ENCODE results near the gene GSN. TPM values are rescaled to one million over a fixed set of nuclear protein-coding genes. Genes with fewer than 3 reads are reported as not detected.

Gene GSN
- total and polyA plus RNA-seq, 2 of the 13 experiments (the other 11 are each of a cell fraction or from before 2014, with no cell fraction given): 294 to 307 TPM

GRCh38 chr9:121278477-121279261 is 10.7 kb downstream of the GSN start:
- ChIA-PET CTCF (ENCODE audit: low intra/inter-chr PET ratio, low total read pairs) (interaction anchor here (0.8 to 2.5 kb wide), 4 partner anchors 19 to 122 kb away, joined by 3 to 20 read pairs (median 3); no protein-coding TSS in a partner anchor), POLR2A (interaction anchor here (1.0 to 2.4 kb wide), 7 partner anchors 9 to 53 kb away, joined by 3 to 29 read pairs (median 8); partner anchors contain the start of gene GSN)
- in situ Hi-C loops (cut with HindIII; ENCODE audit: extremely low pct_ligation_motif_present, low pct_unique_long_range_greater_than_20kb) (no loop called here), intact Hi-C loops (cut with micrococcal nuclease; ENCODE audit: unreplicated experiment) (loop anchor here (5.0 kb wide), 2 partner anchors 39 to 124 kb away; no protein-coding TSS in a partner anchor)
- Histone ChIP-seq H2AFZ (ENCODE audit: low read length) (no peak overlapping the region), H4K20me1 (ENCODE audit: insufficient read depth, low read length) (no peaks in the 10 kb centered on the region), H3K4me3 (replicated peaks in 1 of 3; ENCODE audit: insufficient read depth in 1 of 3, low read depth in 2 of 3, low read length in 3 of 3) (no peak overlapping the region), H3K9me3 (ENCODE audit: low read length) (no peaks in the 10 kb centered on the region), H3K27me3 (ENCODE audit: control insufficient read depth in 1 of 2, insufficient read depth in 2 of 2, low read length in 2 of 2) (no peaks in the 10 kb centered on the region; a peak in 1 of 5 replicates), H3K4me2 (ENCODE audit: low read depth, low read length) (peak overlapping the region; percentile 40), H3K4me1 (ENCODE audit: insufficient read depth, low read length) (peaks cover 58% of the 10 kb centered on the region), H3K9ac (ENCODE audit: insufficient read depth, low read depth, low read length) (no peak overlapping the region), H3K79me2 (ENCODE audit: insufficient read depth, low read length) (no peaks in the 10 kb centered on the region), H3K27ac (ENCODE audit: extremely low read length, insufficient read depth, low read length) (no peak overlapping the region), H3K36me3 (replicated peaks in 1 of 2; ENCODE audit: control insufficient read depth in 1 of 2, insufficient read depth in 2 of 2, low read length in 2 of 2) (no peaks in the 10 kb centered on the region)
- no TSS peak for BruUV-seq (replicated peaks)
- FAIRE-seq: peak; percentile 71
- WGBS (ENCODE audit: low lambda C conversion rate): 30% methylated on average over 13 of the region's 13 CpGs
- ATAC-seq: peak; percentile 63
- DNase-seq (ENCODE audit: low spot score): no peak
- TF ChIP-seq ZNF331 (CRISPR knock-in tag; IDR thresholded peaks at IDR 0.05) (0 out of 2 replicates have a peak, but pooled peaks have one; percentile 46), MLX (CRISPR knock-in tag; IDR thresholded peaks at IDR 0.05) (peak; percentile 76), ZBTB14 (CRISPR knock-in tag; IDR thresholded peaks at IDR 0.05) (peak; percentile 79), ZNF354B (CRISPR knock-in tag; IDR thresholded peaks at IDR 0.05) (no peak), TARDBP (CRISPR knock-in tag; IDR thresholded peaks at IDR 0.05) (peak; percentile 42; the same call in 1 of the 2 replicates), CBX1 (IDR thresholded peaks at IDR 0.05; ENCODE audit: low read depth) (no peak), SNRNP70 (IDR thresholded peaks at IDR 0.05; ENCODE audit: low read depth, low read length) (no peak), GPN1 (CRISPR knock-in tag; IDR thresholded peaks at IDR 0.05; ENCODE audit: borderline replicate concordance) (no peak), ZNF224 (CRISPR knock-in tag; IDR thresholded peaks at IDR 0.05) (0 out of 2 replicates have a peak, but pooled peaks have one; percentile 61), SALL1 (CRISPR knock-in tag; IDR thresholded peaks at IDR 0.05) (peak; percentile 69), SAP130 (CRISPR knock-in tag; IDR thresholded peaks at IDR 0.05; ENCODE audit: low read depth) (peak; percentile 54), SNAPC2 (CRISPR knock-in tag; IDR thresholded peaks at IDR 0.05) (peak; percentile 57; the same call in 1 of the 2 replicates), MTF1 (CRISPR knock-in tag; IDR thresholded peaks at IDR 0.05) (no peak), ZFP41 (CRISPR knock-in tag; IDR thresholded peaks at IDR 0.05; ENCODE audit: borderline replicate concordance) (no peak), ZNF501 (CRISPR knock-in tag; IDR thresholded peaks at IDR 0.05) (peak; percentile 25; the same call in 1 of the 2 replicates), ZNF574 (CRISPR knock-in tag; IDR thresholded peaks at IDR 0.05) (peak; percentile 47; the same call in 1 of the 2 replicates), ZNF572 (CRISPR knock-in tag; IDR thresholded peaks at IDR 0.05) (0 out of 2 replicates have a peak, but pooled peaks have one; percentile 33), MNT (IDR thresholded peaks at IDR 0.05) (peak; percentile 100), ETV6 (CRISPR knock-in tag; conservative IDR thresholded peaks at IDR 0.05) (no peak)

Data from HepG2 (cell line).